Measurements from ENCODE around the gene EMX2. TPM values are rescaled to one million over a fixed set of nuclear protein-coding genes. Genes with fewer than 3 reads are reported as not detected.

Gene EMX2
- total RNA-seq, 1 donor: 1.4 TPM

- H3K79me2 ChIP-seq (ENCODE audit: insufficient read depth, low read length): no peaks in the 10 kb centered on the region
- H3K4me2 ChIP-seq (ENCODE audit: insufficient read depth, low read length): no peak overlapping the region
- H2AFZ ChIP-seq (ENCODE audit: low read length): no peak overlapping the region
- DNase-seq (ENCODE audit: insufficient read length, low spot score, missing footprints): no peak
- no peaks in the 10 kb centered on the region for H3K4me1 ChIP-seq (ENCODE audit: insufficient read depth, low read length)
- no peak overlapping the region for H3K27ac ChIP-seq (ENCODE audit: low read depth, low read length)
- H3K36me3 ChIP-seq (ENCODE audit: insufficient read depth, low read length): no peaks in the 10 kb centered on the region
- no peak for TF ChIP-seq CTCF (IDR thresholded peaks at IDR 0.05; ENCODE audit: extremely low read depth, low read depth, low read length)
- no peaks in the 10 kb centered on the region for H3K9me3 ChIP-seq (ENCODE audit: low read depth, low read length)
- H4K20me1 ChIP-seq (ENCODE audit: insufficient read depth, low read length): no peaks in the 10 kb centered on the region
- H3K27me3 ChIP-seq (ENCODE audit: insufficient read depth, low read length): peaks cover 3% of the 10 kb centered on the region
- H3K4me3 ChIP-seq (ENCODE audit: insufficient read depth, low read length): no peak overlapping the region
These were observed 54.2 kb downstream of the EMX2 start for GRCh38 chr10:117596706-117597105.

DNA sequence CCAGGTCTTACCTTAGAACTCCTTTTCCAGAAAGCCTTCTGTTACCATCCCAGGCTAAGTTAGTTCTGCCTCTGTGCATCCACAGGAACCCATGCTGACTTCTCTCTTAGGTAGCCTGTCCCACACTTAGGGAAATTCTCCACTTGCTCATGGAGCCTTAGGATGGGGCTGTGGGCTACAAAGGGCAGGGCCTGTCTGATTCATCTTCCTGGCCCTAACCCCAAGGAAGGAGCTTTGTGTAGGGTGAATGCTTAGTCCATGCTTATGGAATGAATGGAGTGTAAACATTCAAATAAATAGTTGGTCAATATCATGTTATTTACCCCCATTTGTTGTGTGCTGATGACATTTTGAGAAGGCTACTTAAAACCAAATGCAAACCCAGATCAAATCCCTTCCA is 54.7 kb downstream of the EMX2 start:
- Histone ChIP-seq H4K20me1 (ENCODE audit: insufficient read depth, low read length) (no peaks in the 10 kb centered on the region), H3K4me2 (ENCODE audit: insufficient read depth, low read length) (no peak overlapping the region), H3K36me3 (ENCODE audit: insufficient read depth, low read length) (no peaks in the 10 kb centered on the region), H2AFZ (ENCODE audit: low read length) (no peak overlapping the region), H3K27ac (ENCODE audit: low read depth, low read length) (no peak overlapping the region), H3K27me3 (ENCODE audit: insufficient read depth, low read length) (peaks cover 3% of the 10 kb centered on the region), H3K4me3 (ENCODE audit: insufficient read depth, low read length) (no peak overlapping the region), H3K79me2 (ENCODE audit: insufficient read depth, low read length) (no peaks in the 10 kb centered on the region), H3K9me3 (ENCODE audit: low read depth, low read length) (no peaks in the 10 kb centered on the region), H3K4me1 (ENCODE audit: insufficient read depth, low read length) (no peaks in the 10 kb centered on the region)
- no peak for TF ChIP-seq CTCF (IDR thresholded peaks at IDR 0.05; ENCODE audit: extremely low read depth, low read depth, low read length)
- DNase-seq (ENCODE audit: insufficient read length, low spot score, missing footprints): no peak

Other genes with a start within 250 kb of the EMX2 start
- gene PDZD8, start 167.3 kb upstream of the EMX2 start, total RNA-seq: 35.8 and 38.3 TPM in 2 replicates

All from osteoblast (primary cell).